HG03442 (cell line): ENCODE data around the gene KLHL40.

Experiments
- ATAC-seq: cut with Tn5 transposase; IDR thresholded peaks from one replicate; pipeline ENCODE4 v1.9.1; 2021; ENCODE audit warnings: mild to moderate bottlenecking, moderate library complexity; ENCODE audit not compliant: unreplicated experiment

The KLHL40 gene, protein sequence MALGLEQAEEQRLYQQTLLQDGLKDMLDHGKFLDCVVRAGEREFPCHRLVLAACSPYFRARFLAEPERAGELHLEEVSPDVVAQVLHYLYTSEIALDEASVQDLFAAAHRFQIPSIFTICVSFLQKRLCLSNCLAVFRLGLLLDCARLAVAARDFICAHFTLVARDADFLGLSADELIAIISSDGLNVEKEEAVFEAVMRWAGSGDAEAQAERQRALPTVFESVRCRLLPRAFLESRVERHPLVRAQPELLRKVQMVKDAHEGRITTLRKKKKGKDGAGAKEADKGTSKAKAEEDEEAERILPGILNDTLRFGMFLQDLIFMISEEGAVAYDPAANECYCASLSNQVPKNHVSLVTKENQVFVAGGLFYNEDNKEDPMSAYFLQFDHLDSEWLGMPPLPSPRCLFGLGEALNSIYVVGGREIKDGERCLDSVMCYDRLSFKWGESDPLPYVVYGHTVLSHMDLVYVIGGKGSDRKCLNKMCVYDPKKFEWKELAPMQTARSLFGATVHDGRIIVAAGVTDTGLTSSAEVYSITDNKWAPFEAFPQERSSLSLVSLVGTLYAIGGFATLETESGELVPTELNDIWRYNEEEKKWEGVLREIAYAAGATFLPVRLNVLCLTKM

DNA sequence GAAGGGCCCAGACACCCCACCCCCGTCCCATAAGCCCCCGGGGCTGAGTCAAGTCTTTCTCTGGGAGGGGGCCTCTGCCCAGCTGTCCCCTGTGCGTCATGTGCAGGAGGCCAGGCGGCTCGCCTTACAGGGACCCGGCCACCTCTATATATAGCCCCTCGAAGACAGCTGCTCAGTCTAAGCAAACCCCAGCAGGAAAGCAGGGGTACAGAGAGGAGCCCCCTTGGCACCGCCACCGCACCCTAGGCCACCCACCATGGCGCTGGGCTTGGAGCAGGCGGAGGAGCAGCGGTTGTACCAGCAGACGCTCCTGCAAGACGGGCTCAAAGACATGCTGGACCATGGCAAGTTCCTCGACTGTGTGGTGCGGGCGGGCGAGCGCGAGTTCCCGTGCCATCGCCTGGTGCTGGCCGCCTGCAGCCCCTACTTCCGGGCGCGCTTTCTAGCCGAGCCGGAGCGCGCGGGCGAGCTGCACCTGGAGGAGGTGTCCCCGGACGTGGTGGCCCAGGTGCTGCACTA lies at the start of gene KLHL40:
KLHL40 (plus strand) TSS at position 175 of the 519 bp plus-strand sequence; CDS start at position 257, 82 bp downstream.
- no peak for ATAC-seq

- ATAC-seq = no peak
Measured at GRCh38 chr3:42637001-42637400, 48.3 kb upstream of the KLHL40 start.

DNA sequence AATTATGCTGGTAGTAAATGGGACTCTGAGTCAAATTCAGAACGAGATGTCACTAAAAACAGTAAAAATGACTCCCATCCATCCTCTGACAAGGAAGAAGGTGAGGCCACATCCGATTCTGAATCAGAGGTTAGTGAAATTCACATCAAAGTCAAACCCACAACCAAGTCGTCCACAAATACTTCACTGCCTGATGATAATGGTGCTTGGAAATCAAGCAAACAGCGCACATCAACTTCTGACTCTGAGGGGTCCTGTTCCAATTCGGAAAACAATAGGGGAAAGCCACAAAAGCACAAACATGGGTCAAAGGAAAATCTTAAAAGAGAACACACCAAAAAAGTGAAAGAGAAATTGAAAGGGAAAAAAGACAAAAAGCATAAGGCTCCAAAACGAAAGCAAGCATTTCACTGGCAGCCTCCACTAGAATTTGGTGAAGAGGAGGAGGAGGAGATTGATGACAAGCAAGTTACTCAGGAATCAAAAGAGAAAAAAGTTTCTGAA lies 46.9 kb upstream of the KLHL40 start:
- no peak for ATAC-seq

GRCh38 chr3:42639192-42639591 lies 46.1 kb upstream of the KLHL40 start:
- no peak for ATAC-seq

DNA sequence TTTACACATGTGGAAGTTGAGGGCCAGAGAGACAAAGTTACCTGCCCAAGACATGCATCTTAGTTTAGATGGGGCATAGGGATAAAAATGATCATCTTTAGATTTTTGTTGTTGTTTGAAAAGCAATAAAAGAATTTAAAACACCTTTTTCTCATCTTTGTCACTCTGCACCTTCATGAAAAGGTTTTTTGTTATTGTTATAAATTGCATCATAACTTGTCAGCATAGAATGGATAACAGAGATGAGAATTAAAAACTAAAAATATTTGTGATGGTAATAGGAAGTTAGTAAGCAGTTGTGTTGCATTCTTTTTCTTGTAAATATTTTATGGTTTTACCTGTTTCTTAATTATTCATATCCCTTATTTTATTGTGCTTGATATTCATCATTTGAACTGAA lies 45.2 kb upstream of the KLHL40 start:
- no peak for ATAC-seq

DNA sequence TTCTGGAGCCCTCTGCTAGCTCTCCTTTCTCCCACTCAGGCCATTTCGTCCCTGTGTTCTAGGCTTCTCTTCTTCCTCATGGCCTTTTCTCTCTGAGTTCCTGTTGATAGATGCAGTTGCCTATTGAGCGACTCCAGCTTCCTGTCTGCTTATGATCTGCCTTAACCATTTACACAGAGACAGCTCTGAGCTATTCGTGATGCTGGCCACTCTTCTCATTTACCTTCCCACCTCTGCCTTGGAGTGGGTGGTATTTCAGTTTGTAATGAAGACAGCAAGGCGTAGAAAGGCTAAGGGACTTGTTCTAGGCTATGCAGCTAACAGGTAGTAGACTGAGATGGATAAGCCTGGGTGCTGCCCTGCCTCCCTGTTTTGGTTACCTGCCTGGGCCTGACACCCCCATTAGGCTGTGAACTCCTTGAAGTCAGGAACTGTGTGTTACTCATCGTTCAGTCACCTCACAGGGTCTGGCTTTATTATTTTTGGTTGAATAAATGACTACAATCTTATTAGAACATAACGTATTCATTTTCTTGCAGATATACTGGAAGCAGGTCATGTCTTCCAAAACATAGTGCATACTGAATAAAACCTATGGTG lies 44.5 kb upstream of the KLHL40 start:
- ATAC-seq = no peak

GRCh38 chr3:42647821-42648459 lies 37.4 kb upstream of the KLHL40 start:
- ATAC-seq = no peak

- no peak for ATAC-seq
Measured at GRCh38 chr3:42649006-42649405, 36.3 kb upstream of the KLHL40 start.

DNA sequence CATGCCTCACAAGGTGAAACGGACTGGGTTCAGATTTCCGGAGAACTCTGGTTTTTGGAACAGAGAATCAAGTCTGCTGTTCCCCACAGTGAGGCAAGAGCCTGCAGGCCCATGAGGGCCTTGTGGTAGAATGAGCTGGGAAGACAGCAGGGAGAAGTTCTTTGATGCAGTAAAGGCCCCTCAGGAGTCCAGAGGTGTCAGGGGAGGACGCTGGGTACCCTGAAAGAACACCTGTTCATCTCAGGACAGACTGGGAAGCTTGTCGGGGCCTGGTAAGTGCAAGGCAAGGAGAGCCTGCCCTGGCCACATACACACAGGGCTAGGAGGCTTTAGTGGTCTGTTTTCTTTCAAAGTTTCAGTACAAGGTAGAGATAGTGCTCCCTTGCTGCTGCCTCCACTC lies 35.6 kb upstream of the KLHL40 start:
- ATAC-seq = no peak

- no peak for ATAC-seq
Measured at GRCh38 chr3:42651248-42652091, 33.9 kb upstream of the KLHL40 start.

- ATAC-seq = peak; percentile 6
Measured at GRCh38 chr3:42652251-42652610, 33.1 kb upstream of the KLHL40 start.

DNA sequence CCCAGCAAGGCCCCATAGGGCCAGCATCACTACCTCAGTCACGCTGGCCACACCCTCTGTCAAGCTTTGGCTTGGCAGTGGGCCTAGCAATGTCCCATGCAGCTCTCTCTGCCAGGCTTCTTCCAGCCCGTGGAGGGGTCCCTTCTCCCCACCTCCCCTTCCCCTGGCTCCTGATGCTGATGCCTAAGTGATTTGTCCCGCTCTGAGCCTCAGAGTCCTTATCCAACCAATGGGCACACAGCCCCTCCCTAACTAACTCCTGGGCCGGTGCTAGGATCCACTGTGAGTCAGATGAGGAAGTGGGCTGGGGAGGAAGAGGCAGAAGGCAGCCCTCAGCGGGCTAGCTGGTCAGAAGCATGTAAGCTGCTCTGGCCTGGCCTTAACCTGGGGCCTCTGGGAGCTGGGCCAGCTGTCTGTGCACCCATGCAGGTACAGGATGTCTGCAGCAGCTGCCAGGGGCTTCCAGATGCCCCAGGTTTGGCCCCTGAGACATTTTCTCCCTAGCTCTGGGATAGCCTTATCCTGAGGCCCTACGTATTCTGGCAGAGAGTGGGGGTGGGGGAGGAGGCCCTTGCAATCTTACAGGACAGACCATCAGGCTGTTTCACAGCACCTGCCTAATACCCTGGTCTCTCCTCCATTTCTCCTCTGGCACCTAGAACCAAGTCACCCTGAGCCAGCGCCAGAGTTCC lies 32.6 kb upstream of the KLHL40 start:
- peak; percentile 63 for ATAC-seq

DNA sequence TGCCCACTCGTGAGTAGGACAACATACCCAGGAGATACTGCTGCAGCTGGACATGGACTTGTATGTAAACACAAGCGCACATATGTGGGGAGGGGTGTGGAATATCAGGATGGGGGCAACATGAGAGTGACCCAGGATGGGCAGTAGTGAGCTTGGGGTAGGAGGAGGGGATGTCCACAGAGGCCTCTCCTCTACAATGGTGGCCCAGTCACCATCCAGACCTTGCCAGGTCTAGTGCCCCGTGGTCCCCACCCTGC lies 32.1 kb upstream of the KLHL40 start:
- no peak for ATAC-seq

DNA sequence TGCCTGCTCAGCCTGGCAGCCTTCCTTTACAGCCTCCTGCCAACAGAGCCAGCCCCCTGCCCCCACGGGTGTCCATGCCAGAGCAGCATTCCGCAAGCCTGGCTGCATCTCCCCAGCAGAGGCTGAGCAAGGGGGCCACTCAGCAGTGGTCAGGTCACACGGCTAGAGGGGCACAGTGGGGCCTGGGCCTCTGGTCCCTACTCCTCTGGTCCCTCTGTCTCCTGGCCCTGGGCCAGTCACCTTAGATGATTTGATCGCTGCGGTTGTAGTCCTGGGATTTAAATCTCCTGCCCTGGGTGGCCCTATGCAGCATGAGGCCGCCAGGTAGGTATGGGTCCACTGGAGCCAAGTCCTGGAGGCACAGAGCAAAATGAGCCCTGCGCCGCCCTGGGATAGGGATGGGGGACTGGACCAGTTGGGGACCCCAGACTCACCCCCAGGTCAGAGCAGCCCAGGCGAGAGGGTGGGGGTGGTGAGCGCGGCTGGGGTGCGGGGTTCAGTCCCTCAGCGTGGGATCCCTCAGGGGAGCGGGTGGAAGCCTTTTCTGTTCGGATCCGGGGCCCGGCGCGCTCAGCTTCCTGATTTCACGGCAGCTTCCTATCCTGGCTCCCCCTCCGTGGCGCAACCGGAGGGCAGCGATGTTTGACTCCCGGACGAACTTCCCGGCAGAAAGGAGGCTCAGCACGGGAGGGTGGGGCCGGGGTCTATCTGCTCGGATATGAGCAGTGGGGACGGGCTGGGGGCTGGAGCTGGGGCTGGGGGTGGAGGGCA lies 31.6 kb upstream of the KLHL40 start, which contains the start of gene ZBTB47:
ZBTB47 (plus strand) TSS at position 138 of the 771 bp plus-strand sequence. CDS start 4,659 bp downstream, outside the sequence.
- no peak for ATAC-seq

DNA sequence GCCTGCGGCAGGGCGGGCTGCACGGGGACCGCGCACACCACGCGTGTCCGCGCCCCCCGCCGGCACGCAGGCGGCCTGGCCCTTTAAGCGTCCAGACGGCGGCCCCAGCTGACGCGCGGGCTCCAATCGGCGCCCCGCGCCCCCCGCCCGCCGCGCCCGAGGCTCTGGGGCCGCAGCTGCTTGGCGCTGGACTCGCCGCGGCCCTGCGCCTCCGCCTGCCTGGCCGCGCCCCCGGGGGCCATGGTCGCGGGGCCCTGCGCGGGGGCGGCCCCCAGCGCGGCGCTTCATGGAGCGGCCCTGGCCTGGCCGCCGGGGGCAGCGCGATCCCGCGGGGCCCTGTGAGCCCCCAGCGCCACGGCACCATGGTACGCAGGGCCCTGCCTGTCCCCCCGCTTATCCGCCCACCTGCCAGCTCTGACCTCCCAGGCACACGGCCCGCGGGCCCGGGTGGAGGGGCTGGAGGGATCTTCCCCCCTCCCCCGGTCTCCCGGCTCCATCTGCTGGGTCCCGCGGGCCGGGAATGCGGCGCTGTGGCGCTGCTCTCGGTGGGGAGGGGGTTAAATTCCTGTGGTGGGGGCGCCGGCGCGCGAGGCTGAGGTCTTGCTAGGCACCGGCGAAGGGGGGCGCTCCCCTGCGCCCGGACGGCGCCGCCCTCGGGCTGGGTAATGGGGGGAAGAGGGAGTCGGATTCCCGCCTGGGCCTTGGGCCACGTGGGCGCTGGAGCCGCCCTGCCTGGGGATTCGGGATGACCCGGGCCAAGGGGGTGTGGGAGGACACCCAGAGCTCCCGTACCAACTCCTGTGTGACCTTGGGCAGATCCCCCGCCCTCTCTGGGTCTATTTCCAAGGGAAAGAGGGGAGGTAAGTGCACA lies 30.8 kb upstream of the KLHL40 start:
- no peak for ATAC-seq

GRCh38 chr3:42655331-42655888 lies 29.9 kb upstream of the KLHL40 start:
- ATAC-seq = no peak

DNA sequence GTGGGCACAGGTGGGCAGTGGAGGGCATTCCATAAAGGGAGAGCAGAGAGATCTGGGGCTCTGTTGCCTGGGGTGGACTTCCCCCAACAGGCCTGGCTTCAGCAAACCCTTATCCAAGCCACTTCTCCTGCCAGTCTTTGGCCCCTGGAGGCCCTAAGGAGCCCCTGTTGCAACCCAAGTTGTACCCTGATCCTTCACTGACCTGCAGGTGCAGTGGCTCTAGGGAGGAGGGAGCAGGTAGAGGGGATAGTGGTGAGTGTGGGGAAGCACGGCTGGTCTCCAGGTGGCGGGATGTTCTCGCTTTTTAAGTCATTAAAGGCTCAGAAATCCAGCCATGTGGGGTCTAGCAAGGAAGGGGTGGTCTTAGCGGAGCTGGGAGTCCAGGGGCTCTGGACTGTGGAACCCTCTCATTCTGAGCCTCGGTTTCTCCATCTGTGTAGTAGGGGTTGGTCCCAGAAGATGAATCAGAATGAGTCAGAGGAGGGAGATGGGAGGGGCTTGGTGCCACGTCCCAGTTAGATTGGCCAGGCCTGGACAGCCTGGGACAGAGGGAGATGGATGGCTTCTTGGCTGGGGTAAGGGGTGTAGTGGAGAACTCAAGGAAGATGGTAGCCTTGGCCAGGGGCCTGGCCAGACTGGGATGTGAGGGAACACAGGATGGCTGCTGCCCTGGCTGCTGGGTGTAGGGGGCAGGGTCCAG lies 29.2 kb upstream of the KLHL40 start:
- ATAC-seq = no peak
